Kidney (tissue), 14 donors: ENCODE measurements around the gene PPY. TPM values are rescaled to one million over a fixed set of nuclear protein-coding genes. Genes with fewer than 3 reads are reported as not detected.
A peak's percentile ranks its signal among the peaks of the same experiment; 100 is the strongest.
"Not testable (repeated sequence)": the region's sequence is repeated elsewhere in the genome, so short reads cannot be mapped to it uniquely, and the experiment has no call there.

Experiments used
- DNase-seq, 5 donors: peaks; one replicate each; pipeline ENCODE4 v3.0.0-alpha.2; 2013 to 2020
- FAIRE-seq: peaks from 2 replicates; lab custom pipeline; 2012; peaks lifted over from hg19 to GRCh38; lab: Jason Lieb, UNC
- H3K27ac ChIP-seq, 2 donors: one replicate each; pipeline ENCODE4 v1.7.0; 2013; ENCODE audit warnings: low read depth in 2 of 2, low read length in 2 of 2, inconsistent platforms in 1 of 2
- H3K27me3 ChIP-seq: one replicate; pipeline ENCODE4 v1.7.1; 2013; ENCODE audit warnings: low read length, inconsistent platforms; ENCODE audit not compliant: control insufficient read depth, insufficient read depth
- H3K36me3 ChIP-seq, 3 donors: one replicate each; pipeline versions ENCODE4 v1.7.0 to v1.7.1; 2013; ENCODE audit warnings: low read length in 3 of 3, control low read depth in 1 of 3, inconsistent platforms in 1 of 3; ENCODE audit not compliant: insufficient read depth in 3 of 3, control insufficient read depth in 2 of 3
- H3K4me1 ChIP-seq, 3 donors: one replicate each; pipeline versions ENCODE4 v1.7.0 to v1.7.1; 2013; ENCODE audit warnings: low read length in 3 of 3, inconsistent platforms in 1 of 3, low read depth in 1 of 3; ENCODE audit not compliant: control insufficient read depth in 2 of 3, insufficient read depth in 2 of 3
- H3K4me3 ChIP-seq, 3 donors: one replicate each; pipeline versions ENCODE4 v1.7.0 to v1.8.1; 2013; ENCODE audit warnings: low read length in 3 of 3, control low read depth in 1 of 3, inconsistent platforms in 1 of 3
- H3K9ac ChIP-seq, 3 donors: one replicate each; pipeline versions ENCODE4 v1.7.0 to v1.7.1; 2013; ENCODE audit warnings: low read length in 3 of 3, control low read depth in 1 of 3, inconsistent platforms in 1 of 3
- H3K9me3 ChIP-seq, 3 donors: one replicate each; pipeline versions ENCODE4 v1.7.0 to v1.7.1; 2013; ENCODE audit warnings: low read length in 3 of 3, control low read depth in 1 of 3, inconsistent platforms in 1 of 3; ENCODE audit not compliant: control insufficient read depth in 2 of 3, insufficient read depth in 1 of 3
- intact Hi-C: fragments of 100-400 bp; cut with DNase I; formaldehyde crosslinking; loops from one replicate; pipeline ENCODE4 v1.11.1; 2022
- polyA plus RNA-seq: library from polyadenylated mRNA; stranded (reverse); fragments of 350-450 nt; fragmentation: Illumina TruSeq; extraction: RNeasy Lipid Tissue Mini Kit (QIAGEN cat#74804); gene quantifications from one replicate; pipeline ENCODE4 v1.2.3, GENCODE V29; 2014; ENCODE audit warnings: low read depth, low replicate concordance; ENCODE audit not compliant: insufficient read depth
- total RNA-seq: library from RNA; stranded (reverse); fragmentation: NEBNext Ultra II Directional; extraction: Animal tissue kit (Norgen Biotek cat#: 25700); gene quantifications from one replicate; pipeline ENCODE4 v1.2.1, GENCODE V29; 2021
- TF ChIP-seq, protein P1 (sequence below): IDR thresholded peaks from 3 replicates; pipeline ENCODE4 v1.5.1; 2012; ENCODE audit warnings: mild to moderate bottlenecking, moderate library complexity, borderline replicate concordance; ENCODE audit not compliant: insufficient read depth; ENCODE audit errors: extremely low read depth
- donor health status: control.
- donor health status: control.
- donor health status: control.
- donor health status: control.
- donor health status: control.
- donor health status: DM: yes; HTN: yes; CAD: no.
- donor health status: Normal renal cell carcinoma (clear cell type).

PPY gene
- total and polyA plus RNA-seq, 2 donors from 2014 or later, result not detected

- intact Hi-C loops, result no loop called here
- TF ChIP-seq, protein P1, sequence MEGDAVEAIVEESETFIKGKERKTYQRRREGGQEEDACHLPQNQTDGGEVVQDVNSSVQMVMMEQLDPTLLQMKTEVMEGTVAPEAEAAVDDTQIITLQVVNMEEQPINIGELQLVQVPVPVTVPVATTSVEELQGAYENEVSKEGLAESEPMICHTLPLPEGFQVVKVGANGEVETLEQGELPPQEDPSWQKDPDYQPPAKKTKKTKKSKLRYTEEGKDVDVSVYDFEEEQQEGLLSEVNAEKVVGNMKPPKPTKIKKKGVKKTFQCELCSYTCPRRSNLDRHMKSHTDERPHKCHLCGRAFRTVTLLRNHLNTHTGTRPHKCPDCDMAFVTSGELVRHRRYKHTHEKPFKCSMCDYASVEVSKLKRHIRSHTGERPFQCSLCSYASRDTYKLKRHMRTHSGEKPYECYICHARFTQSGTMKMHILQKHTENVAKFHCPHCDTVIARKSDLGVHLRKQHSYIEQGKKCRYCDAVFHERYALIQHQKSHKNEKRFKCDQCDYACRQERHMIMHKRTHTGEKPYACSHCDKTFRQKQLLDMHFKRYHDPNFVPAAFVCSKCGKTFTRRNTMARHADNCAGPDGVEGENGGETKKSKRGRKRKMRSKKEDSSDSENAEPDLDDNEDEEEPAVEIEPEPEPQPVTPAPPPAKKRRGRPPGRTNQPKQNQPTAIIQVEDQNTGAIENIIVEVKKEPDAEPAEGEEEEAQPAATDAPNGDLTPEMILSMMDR, result no peak
- Histone ChIP-seq H3K27ac (no peak overlapping the region), H3K9ac (no peak overlapping the region), H3K9me3 (no peaks in the 10 kb centered on the region), H3K36me3 (no peaks in the 10 kb centered on the region), H3K4me3 (no peak overlapping the region), H3K4me1 (no peaks in the 10 kb centered on the region), H3K27me3 (no peaks in the 10 kb centered on the region)
- FAIRE-seq (no peak), DNase-seq (no peak)
Measured at GRCh38 chr17:43967251-43967875, 25.1 kb upstream of the PPY start.

GRCh38 chr17:43966276-43966675 lies 24.0 kb upstream of the PPY start:
- no peak for FAIRE-seq
- TF ChIP-seq, protein P1, result no peak
- Histone ChIP-seq H3K9ac (no peak overlapping the region), H3K27me3 (no peaks in the 10 kb centered on the region), H3K4me1 (no peaks in the 10 kb centered on the region), H3K36me3 (no peaks in the 10 kb centered on the region), H3K27ac (no peak overlapping the region), H3K9me3 (no peaks in the 10 kb centered on the region), H3K4me3 (no peak overlapping the region)
- DNase-seq, result no peak
- intact Hi-C loops, result no loop called here

DNA sequence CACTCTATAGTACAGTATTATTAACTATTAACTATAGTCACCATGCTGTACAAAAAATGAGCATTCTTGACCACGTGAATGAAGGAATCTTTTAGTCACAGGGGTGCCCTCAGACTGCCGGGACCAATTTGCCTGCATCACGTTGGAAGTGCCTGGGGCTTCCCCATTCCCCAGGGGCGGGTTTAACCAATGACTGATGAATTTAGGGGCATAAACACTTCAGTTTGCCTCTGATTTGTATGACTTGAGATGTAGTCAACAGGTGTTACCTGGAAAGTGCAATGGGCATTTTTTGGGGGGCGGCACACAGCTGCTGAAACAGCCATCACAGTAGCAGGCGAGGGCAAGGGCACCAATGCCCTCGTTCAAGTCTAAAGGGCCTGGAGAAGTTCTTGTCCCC lies 20.2 kb upstream of the PPY start:
- DNase-seq, result peak in 1 of 5 donors; percentile 42
- Histone ChIP-seq H3K27me3 (no peaks in the 10 kb centered on the region), H3K4me1 (no peaks in the 10 kb centered on the region), H3K27ac (no peak overlapping the region), H3K4me3 (no peak overlapping the region), H3K36me3 (no peaks in the 10 kb centered on the region), H3K9ac (no peak overlapping the region), H3K9me3 (no peaks in the 10 kb centered on the region)
- TF ChIP-seq, protein P1, result no peak
- FAIRE-seq, result no peak
- intact Hi-C loops, result no loop called here

DNA sequence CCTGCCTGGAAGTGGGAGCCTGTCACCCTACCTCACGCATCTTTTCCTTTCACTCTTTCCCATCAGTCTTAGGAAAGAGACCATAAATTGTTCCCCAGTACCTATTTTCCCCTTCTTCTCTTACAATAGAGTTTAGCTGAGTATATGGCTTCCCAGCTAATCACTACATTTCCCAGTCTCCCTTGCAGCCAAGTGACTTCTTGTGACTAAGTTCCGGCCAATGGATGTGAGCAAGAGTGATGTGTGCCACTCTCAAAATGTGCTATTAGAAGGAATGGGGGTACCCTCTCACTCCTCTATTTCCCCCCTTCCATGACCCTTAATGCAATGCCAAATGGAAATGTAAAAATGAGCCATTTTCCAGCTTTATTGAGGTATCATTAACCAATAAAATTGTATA lies 19.7 kb upstream of the PPY start:
- Histone ChIP-seq H3K4me3 (no peak overlapping the region), H3K27ac (no peak overlapping the region), H3K27me3 (no peaks in the 10 kb centered on the region), H3K9ac (no peak overlapping the region), H3K9me3 (no peaks in the 10 kb centered on the region), H3K4me1 (no peaks in the 10 kb centered on the region), H3K36me3 (no peaks in the 10 kb centered on the region)
- intact Hi-C loops, result no loop called here
- FAIRE-seq, result no peak
- DNase-seq, result no peak
- TF ChIP-seq, protein P1, result no peak

- H3K4me1 ChIP-seq, DNase-seq, H3K4me3 ChIP-seq, H3K27ac ChIP-seq, FAIRE-seq, H3K9ac ChIP-seq, H3K27me3 ChIP-seq, intact Hi-C loops, H3K36me3 ChIP-seq, H3K9me3 ChIP-seq: not testable (repeated sequence)
Measured at GRCh38 chr17:43961292-43961691, 19.0 kb upstream of the PPY start.
